HEK293T (cell line): ENCODE results near the gene EVI2B.
"Not testable (repeated sequence)": the region's sequence is repeated elsewhere in the genome, so short reads cannot be mapped to it uniquely, and the experiment has no call there.

Experiments used
- CTCF ChIA-PET: fragments of 350-600 bp; formaldehyde crosslinking; extraction: SDS; loops from one replicate; lab custom pipeline; 2021; ENCODE audit warnings: antibody characterized with exemption, inconsistent platforms; lab: Yijun Ruan, JAX
- POLR2A ChIA-PET: fragments of 350-600 bp; formaldehyde crosslinking; extraction: SDS; loops from one replicate; lab custom pipeline; 2020; ENCODE audit warnings: antibody characterized with exemption, inconsistent platforms; lab: Yijun Ruan, JAX
- DNase-seq: peaks from one replicate; pipeline ENCODE4 v3.0.0; 2012; ENCODE audit warnings: mixed read lengths; ENCODE audit errors: extremely low spot score
- ARNT ChIP-seq: fragments of 450-650 bp; IDR thresholded peaks from 2 replicates; pipeline ENCODE4 v1.6.1; 2017; ENCODE audit warnings: mild to moderate bottlenecking
- BHLHE40 ChIP-seq: fragments of 450-650 bp; IDR thresholded peaks from 2 replicates; pipeline ENCODE4 v1.6.1; 2016; ENCODE audit warnings: mild to moderate bottlenecking, moderate library complexity, borderline replicate concordance
- CTBP1 ChIP-seq: fragments of 450-650 bp; IDR thresholded peaks from 2 replicates; pipeline ENCODE4 v1.6.1; 2016; ENCODE audit warnings: borderline replicate concordance
- ELF4 ChIP-seq: fragments of 450-650 bp; IDR thresholded peaks from 2 replicates; pipeline ENCODE4 v1.6.1; 2017; ENCODE audit warnings: antibody characterized with exemption
- FOXA1 ChIP-seq: fragments of 450-650 bp; IDR thresholded peaks from 2 replicates; pipeline ENCODE4 v1.6.1; 2016; ENCODE audit warnings: mild to moderate bottlenecking
- FOXK2 ChIP-seq: fragments of 450-650 bp; IDR thresholded peaks from 2 replicates; pipeline ENCODE4 v1.6.1; 2016; ENCODE audit warnings: mild to moderate bottlenecking
- FOXM1 ChIP-seq: fragments of 450-650 bp; IDR thresholded peaks from 2 replicates; pipeline ENCODE4 v1.6.1; 2017; ENCODE audit warnings: mild to moderate bottlenecking, borderline replicate concordance
- HDGF ChIP-seq: fragments of 450-650 bp; IDR thresholded peaks from 2 replicates; pipeline ENCODE4 v1.6.1; 2017; ENCODE audit warnings: antibody characterized with exemption, borderline replicate concordance
- L3MBTL2 ChIP-seq: fragments of 450-650 bp; conservative IDR thresholded peaks from 2 replicates; pipeline ENCODE4 v1.6.1; 2016; ENCODE audit warnings: mild to moderate bottlenecking
- LEF1 ChIP-seq: fragments of 450-650 bp; IDR thresholded peaks from 2 replicates; pipeline ENCODE4 v1.6.1; 2017; ENCODE audit warnings: mild to moderate bottlenecking, borderline replicate concordance
- NFRKB ChIP-seq: fragments of 450-650 bp; IDR thresholded peaks from 2 replicates; pipeline ENCODE4 v1.6.1; 2016; ENCODE audit warnings: mild to moderate bottlenecking, moderate library complexity
- PKNOX1 ChIP-seq: fragments of 450-650 bp; IDR thresholded peaks from 2 replicates; pipeline ENCODE4 v1.6.1; 2016
- SP1 ChIP-seq: fragments of 450-650 bp; IDR thresholded peaks from 2 replicates; pipeline ENCODE4 v1.6.1; 2017
- SUZ12 ChIP-seq: fragments of 450-650 bp; IDR thresholded peaks from 2 replicates; pipeline ENCODE4 v1.6.1; 2016; ENCODE audit warnings: mild to moderate bottlenecking
- TARDBP ChIP-seq: fragments of 450-650 bp; IDR thresholded peaks from 2 replicates; pipeline ENCODE4 v1.6.1; 2016
- ZNF384 ChIP-seq: fragments of 450-650 bp; IDR thresholded peaks from 2 replicates; pipeline ENCODE4 v1.6.1; 2016

Gene EVI2B

GRCh38 chr17:31294231-31294630, 19.6 kb downstream of the EVI2B start:
- CTCF ChIA-PET, result no interaction called here
- POLR2A ChIA-PET, result interaction anchor here (0.8 kb wide), 1 partner anchor 200 kb away, joined by 3 read pairs; no protein-coding TSS in a partner anchor
- no peak for DNase-seq
- no peak for TF ChIP-seq L3MBTL2
- no peak for TF ChIP-seq NFRKB
- no peak for TF ChIP-seq CTBP1
- TF ChIP-seq HDGF, result no peak
- no peak for TF ChIP-seq SP1
- TF ChIP-seq LEF1, result no peak
- TF ChIP-seq FOXA1, result no peak

DNA sequence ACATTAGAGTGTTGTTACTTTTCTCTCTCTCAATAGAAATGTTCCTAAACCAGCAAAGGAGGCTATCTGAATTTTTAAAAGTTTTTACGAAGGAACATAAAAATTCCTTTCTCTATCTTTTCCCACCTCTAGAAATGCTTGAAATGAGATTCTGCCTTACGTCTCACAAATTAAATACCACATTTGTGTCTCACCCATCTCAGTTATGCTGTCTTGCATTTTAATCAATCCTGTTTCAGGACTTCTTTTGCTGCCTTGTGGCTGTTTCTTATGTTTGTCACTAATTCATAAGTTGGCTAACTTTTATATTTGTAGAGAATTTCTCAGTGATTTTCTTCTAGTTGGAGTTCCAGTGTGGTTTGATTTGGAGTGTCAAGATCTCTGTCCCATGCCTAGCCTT, 20.3 kb downstream of the EVI2B start:
- DNase-seq, result no peak
- CTCF ChIA-PET, result no interaction called here
- POLR2A ChIA-PET, result interaction anchor here (0.8 kb wide), 1 partner anchor 199 kb away, joined by 3 read pairs; no protein-coding TSS in a partner anchor
- TF ChIP-seq TARDBP (no peak), FOXM1 (no peak), HDGF (no peak), FOXA1 (no peak), PKNOX1 (no peak), NFRKB (no peak), ARNT (no peak), ZNF384 (no peak), ELF4 (no peak), L3MBTL2 (no peak), SP1 (no peak), FOXK2 (no peak), BHLHE40 (no peak), LEF1 (no peak), SUZ12 (no peak)

- POLR2A ChIA-PET, result no interaction called here
- TF ChIP-seq LEF1 (no peak), FOXA1 (no peak), TARDBP (no peak), SP1 (no peak), FOXK2 (no peak), CTBP1 (no peak)
Measured at GRCh38 chr17:31291820-31292219, 22.0 kb downstream of the EVI2B start.

GRCh38 chr17:31289790-31290189, 24.1 kb downstream of the EVI2B start:
- TF ChIP-seq SP1, result no peak
- TF ChIP-seq ELF4, result no peak
- no peak for TF ChIP-seq BHLHE40
- TF ChIP-seq LEF1, result no peak
- TF ChIP-seq FOXA1, result no peak
- no peak for TF ChIP-seq NFRKB
- no peak for TF ChIP-seq ZNF384
- TF ChIP-seq FOXK2, result no peak
- no peak for TF ChIP-seq HDGF
- TF ChIP-seq SUZ12, result no peak
- no peak for TF ChIP-seq TARDBP
- no peak for TF ChIP-seq PKNOX1
- no peak for TF ChIP-seq CTBP1
- no peak for TF ChIP-seq L3MBTL2
- TF ChIP-seq ARNT, result no peak
- POLR2A ChIA-PET, result no interaction called here
- CTCF ChIA-PET, result no interaction called here
- DNase-seq, result no peak

More at GRCh38 chr17:31291820-31292219, 22.0 kb downstream of the EVI2B start:
- CTCF ChIA-PET, result no interaction called here
- DNase-seq, result no peak

- DNase-seq, CTCF ChIA-PET, POLR2A ChIA-PET: not testable (repeated sequence)
Measured at GRCh38 chr17:31287932-31288331, 25.9 kb downstream of the EVI2B start.

- ChIA-PET CTCF (interaction anchor here (0.7 kb wide), 1 partner anchor 30 kb away, joined by 3 read pairs; no protein-coding TSS in a partner anchor), POLR2A (no interaction called here)
- no peak for TF ChIP-seq SUZ12
- DNase-seq, result no peak
Measured at GRCh38 chr17:31286587-31286986, 27.3 kb downstream of the EVI2B start.

- no peak for TF ChIP-seq LEF1
- no peak for TF ChIP-seq NFRKB
- no peak for TF ChIP-seq HDGF
- TF ChIP-seq L3MBTL2, result no peak
- no peak for TF ChIP-seq PKNOX1
- no peak for TF ChIP-seq FOXA1
- TF ChIP-seq ZNF384, result no peak
- no peak for TF ChIP-seq SUZ12
- ChIA-PET POLR2A (no interaction called here), CTCF (no interaction called here)
- no peak for DNase-seq
Measured at GRCh38 chr17:31283841-31284240, 30.0 kb downstream of the EVI2B start.
